GM23248 (cell line): ENCODE measurements around the gene HOXB3.

ENCODE experiments used
- EZH2 ChIP-seq: fragments of 200-600 bp; sonication (generic); IDR thresholded peaks from 2 replicates; pipeline ENCODE4 v1.6.1; 2018; ENCODE audit warnings: antibody characterized with exemption, mild to moderate bottlenecking; ENCODE audit not compliant: insufficient read depth, poor library complexity, severe bottlenecking
- EZH2phosphoT487 ChIP-seq: fragments of 200-600 bp; sonication (generic); IDR thresholded peaks from 2 replicates; pipeline ENCODE4 v1.6.1; 2018; ENCODE audit warnings: antibody characterized with exemption, moderate library complexity, mild to moderate bottlenecking, low read depth; ENCODE audit not compliant: insufficient read depth

GRCh38 chr17:48609033-48609432 is 19.0 kb upstream of the HOXB3 start:
- TF ChIP-seq EZH2phosphoT487 (no peak), EZH2 (no peak)
